ENCODE measurements around the gene CLK2.
A peak's percentile ranks its signal among the peaks of the same experiment; 100 is the strongest.
"Not testable (repeated sequence)": the region's sequence is repeated elsewhere in the genome, so short reads cannot be mapped to it uniquely, and the experiment has no call there.

CLK2 gene

DNA sequence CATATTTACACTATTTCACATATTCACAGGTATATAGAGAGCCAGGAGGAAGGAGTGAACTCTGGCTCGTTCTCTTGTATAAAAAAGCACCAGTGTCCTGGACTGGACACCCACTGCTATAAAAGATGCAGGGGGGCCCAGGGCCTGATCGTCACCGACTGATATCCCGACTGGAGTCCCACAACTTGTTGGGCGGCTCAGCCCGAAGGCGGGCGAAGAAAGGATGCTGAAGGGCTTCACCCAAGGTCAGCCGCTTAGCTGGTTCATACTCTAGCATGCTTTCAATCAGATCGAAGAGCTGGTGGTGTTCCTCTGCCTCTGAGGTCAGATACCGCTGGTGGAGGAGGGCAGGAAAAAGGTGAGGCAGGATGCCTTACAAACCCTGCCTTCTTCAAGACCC lies 10.2 kb downstream of the CLK2 start:
- DNase-seq: no peak

- peak; percentile 98 for DNase-seq
These were observed 11.2 kb downstream of the CLK2 start, which contains the start of gene SCAMP3 for GRCh38 chr1:155261852-155262673. TSS of gene SCAMP3 (minus strand) at chr1:155262360. CDS start at chr1:155262151, 209 bp downstream.

DNA sequence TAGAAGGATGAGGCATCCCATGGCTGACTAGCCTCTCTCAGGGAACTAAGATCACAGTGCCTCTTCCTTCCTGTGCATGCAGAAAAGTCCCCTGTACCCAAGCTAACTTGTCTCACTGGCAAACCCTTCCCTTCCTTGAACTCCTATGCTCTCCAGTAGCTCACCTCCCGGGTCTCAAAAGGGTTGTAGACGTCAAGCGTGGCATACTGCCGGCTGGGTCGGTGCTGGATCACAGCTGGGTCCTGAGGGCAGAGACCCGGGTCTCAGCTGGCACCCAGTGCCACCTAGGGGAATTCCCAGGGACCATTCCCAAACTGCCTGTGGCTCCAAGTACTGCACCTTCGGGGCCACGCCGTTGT lies 11.8 kb downstream of the CLK2 start:
- no peak for DNase-seq

DNA sequence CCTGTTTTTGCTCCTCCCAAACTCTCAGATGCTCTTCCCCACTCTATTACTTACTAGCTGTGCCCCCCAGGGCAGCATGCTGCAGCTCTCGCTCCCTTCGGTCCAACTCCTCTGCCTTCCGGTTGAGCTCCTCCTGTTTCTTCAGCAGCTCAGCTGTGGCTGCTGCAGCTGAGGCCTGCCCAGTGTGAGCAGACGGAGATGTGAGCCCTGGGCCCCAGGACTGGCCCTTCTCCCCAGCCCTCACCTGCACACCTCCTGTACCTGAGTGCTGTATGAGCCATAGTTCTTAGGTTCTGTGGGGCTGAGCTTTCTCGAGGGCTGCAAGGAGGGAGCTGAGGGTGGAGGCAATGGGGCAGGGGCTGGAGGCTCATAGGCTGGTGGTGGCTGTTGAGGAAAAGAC lies 13.0 kb downstream of the CLK2 start:
- no peak for DNase-seq

GRCh38 chr1:155256058-155256852 lies 17.0 kb downstream of the CLK2 start:
- no peak for DNase-seq

GRCh38 chr1:155255243-155256007 lies 17.9 kb downstream of the CLK2 start, which contains the start of gene ENTREP3:
TSS of gene ENTREP3 (minus strand) at chr1:155255483. CDS start at chr1:155254877, 606 bp downstream.
- DNase-seq: peak; percentile 76

GRCh38 chr1:155254714-155255242 lies 18.5 kb downstream of the CLK2 start:
- DNase-seq: no peak

GRCh38 chr1:155254228-155254713 lies 19.0 kb downstream of the CLK2 start:
- DNase-seq: no peak

DNA sequence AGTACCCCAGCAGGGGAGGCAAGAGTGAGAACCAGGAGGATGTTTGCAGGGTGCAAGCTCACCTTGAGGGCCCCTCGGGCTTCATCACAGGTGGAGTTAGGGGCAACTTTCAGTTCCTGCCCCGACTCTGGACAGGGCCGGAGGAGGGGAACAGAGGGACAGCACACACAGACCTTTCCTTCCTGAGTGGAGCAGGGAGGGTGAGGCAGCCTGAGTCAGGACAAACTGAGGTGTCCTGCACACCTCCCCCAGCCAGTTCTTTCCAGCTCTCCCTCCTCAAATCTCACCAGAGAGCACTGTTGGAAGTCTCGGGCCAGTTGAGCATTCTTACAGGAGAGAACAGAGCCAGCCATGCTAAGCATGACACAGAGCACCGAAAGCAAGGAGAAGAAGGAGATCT lies 19.5 kb downstream of the CLK2 start:
- DNase-seq: no peak

GRCh38 chr1:155253208-155253607 lies 20.1 kb downstream of the CLK2 start:
- DNase-seq: no peak

DNA sequence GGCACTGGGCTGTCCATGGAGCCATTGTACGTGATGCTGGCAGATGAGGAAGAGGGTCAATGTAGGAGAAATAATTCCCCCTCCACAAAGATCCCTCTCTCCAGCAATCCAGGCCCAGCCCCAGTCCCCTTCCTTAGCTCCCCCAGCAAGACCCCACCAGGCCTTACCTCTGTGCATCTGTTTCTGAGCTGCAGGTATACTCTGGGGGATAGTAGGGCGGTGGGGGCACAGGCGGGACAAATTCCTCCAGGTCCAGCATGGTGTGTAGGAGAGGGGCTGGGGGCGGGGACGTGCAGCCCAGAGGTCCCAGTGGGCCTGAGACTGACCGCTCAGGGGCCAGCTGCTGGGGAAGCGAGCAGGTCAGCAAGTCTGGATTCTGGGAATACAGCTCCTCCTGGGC lies 21.7 kb downstream of the CLK2 start:
- DNase-seq: no peak

GRCh38 chr1:155250633-155251449 lies 22.5 kb downstream of the CLK2 start:
- peak; percentile 86 for DNase-seq

DNA sequence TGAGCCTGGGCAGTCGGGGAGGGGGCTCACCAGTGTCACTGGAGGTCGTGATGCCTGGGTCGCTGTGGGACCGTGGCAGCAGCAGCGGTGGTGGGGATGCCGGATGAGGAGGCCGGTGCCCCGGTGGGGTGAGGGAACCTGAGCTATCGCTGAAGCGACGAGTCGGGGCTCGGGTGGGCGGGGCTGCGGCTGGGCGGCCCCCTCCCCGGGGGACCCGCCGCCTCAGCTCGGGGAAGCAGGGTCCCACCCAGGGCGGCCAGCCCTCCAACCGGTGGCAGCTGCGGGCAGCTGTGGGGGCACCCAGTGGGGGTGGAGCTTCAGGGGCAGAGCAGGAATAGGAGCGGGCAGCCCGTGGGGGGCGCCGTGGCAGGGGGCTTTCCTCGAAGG lies 23.1 kb downstream of the CLK2 start:
- no peak for DNase-seq

DNA sequence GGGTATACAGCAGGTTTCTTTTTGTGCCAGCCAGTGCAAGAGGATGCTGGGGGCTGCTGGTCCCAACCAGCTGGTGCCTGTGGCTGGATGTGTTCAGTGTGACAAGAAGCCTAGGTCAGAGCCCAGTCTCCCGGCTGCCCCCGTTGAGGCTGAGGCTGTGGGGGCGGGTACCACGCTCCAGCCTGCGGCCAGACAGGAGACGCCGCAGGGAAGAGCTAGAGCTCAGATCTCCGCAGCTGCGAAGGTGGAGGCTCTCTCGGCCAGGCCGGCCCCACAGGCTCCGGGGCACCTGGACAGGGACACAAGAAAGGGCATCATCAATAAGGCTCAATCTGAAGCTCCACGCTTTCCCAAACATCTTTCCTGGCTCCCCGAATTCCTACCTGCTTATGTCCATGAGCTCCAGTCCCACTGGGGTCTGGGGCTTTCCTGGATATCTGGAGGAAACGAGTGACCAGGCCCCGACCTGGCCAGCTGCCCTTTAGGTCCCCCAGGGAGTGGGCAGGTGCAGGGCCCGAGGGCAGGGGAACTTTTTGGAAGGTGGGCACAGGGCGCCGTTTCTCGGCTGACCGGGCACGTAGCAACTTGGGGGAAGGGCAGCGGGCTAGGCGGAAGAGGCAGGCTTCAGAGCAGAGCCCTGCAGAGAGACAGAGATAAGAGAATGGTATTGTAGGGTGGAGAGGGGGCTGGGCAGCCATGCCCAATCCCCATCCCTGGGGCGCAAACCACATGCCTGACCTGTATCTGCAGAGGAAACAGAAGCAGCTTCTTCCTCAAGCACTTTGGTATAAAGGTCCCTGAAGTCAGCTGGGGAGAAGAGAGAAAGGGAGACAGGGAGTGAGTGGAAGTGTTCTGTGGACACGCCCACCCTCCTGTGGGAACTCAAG lies 25.4 kb downstream of the CLK2 start:
- no peak for DNase-seq

- not testable (repeated sequence) for DNase-seq
These were observed 26.5 kb downstream of the CLK2 start for GRCh38 chr1:155246796-155247195.

- DNase-seq: no peak
These were observed 28.2 kb downstream of the CLK2 start for GRCh38 chr1:155245163-155245524.

GRCh38 chr1:155244368-155245162 lies 28.7 kb downstream of the CLK2 start:
- DNase-seq: peak; percentile 99

DNA sequence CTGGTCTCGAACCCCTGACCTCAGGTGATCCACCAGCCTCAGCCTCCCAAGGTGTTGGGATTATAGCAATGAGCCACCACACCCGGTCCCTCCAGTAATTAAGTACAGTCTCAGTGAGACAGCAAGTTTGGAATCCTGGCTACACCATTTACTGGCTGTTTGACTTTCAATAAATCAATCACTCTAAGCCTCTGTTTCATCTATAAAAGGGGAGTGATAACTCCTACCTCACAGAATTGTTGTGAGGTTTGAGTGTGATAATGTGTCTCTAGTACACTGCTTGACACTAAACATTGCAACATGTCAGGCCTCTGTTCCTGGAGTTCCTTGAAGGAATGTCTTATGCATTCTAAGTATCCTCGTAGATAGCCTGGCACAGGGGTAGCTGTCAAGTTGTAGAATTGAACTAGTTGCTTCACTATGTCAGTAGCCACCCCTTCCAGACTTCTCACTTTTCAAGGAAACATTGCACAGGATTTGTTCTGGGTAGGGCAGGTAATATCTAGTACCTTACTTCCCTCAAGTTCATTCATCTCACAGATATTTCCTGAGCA lies 30.4 kb downstream of the CLK2 start:
- DNase-seq: no peak

DNA sequence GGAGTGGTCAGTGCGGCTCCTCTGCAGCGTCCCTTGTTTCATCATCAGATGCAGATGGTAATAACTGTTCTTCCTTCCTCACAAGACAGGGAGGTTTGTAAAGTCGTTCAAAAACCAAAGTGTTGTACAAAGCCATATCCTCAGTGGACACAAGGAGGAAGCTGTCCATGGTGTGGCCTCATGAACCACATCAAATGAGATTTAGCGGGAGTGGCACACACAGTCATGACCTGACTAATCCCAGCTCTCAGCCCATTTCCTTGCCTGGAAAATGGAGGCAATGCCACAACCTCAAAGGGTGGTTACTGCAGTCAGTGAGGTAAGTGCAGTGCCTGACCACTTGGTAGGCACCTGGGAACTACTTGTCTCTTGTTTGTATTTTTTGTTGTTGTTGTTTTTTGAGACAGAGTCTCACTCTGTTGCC lies 31.5 kb downstream of the CLK2 start:
- no peak for DNase-seq

Measured in NCI-H774 (cell line).